HG02678 (cell line): Measurements from ENCODE around the gene DISC1.
"Not testable (repeated sequence)": the region's sequence is repeated elsewhere in the genome, so short reads cannot be mapped to it uniquely, and the experiment has no call there.

Experiments
- ATAC-seq: cut with Tn5 transposase; IDR thresholded peaks from one replicate; pipeline ENCODE4 v1.9.1; 2021; ENCODE audit warnings: mild to moderate bottlenecking, moderate library complexity; ENCODE audit not compliant: unreplicated experiment

DISC1 gene

GRCh38 chr1:231666937-231667608 lies 40.5 kb downstream of the DISC1 start:
- no peak for ATAC-seq

- no peak for ATAC-seq
Measured at GRCh38 chr1:231667896-231668506, 41.4 kb downstream of the DISC1 start.

- ATAC-seq = no peak
Measured at GRCh38 chr1:231668826-231669225, 42.2 kb downstream of the DISC1 start.

GRCh38 chr1:231669864-231670621 lies 43.5 kb downstream of the DISC1 start:
- ATAC-seq = not testable (repeated sequence)

DNA sequence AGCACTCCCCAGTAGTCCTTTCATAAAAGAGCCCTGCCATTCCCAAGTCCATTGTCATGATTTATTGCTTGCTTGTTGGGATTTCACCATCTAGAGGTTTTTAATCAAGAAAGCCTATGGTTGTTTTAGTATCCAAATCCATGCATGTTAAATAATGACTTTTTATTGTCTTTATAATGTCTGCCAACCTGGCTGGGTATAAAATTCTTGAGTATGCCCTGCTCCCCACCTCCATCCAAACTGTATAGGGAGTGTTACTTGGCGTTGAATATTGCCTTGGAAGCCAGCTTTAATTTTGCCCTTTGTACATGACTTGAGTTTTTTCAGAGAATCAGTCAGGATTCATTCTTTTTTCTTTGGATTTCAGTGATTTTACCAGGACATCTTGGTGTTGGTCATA lies 44.2 kb downstream of the DISC1 start:
- no peak for ATAC-seq

GRCh38 chr1:231674575-231674974 lies 48.0 kb downstream of the DISC1 start:
- ATAC-seq = no peak

DNA sequence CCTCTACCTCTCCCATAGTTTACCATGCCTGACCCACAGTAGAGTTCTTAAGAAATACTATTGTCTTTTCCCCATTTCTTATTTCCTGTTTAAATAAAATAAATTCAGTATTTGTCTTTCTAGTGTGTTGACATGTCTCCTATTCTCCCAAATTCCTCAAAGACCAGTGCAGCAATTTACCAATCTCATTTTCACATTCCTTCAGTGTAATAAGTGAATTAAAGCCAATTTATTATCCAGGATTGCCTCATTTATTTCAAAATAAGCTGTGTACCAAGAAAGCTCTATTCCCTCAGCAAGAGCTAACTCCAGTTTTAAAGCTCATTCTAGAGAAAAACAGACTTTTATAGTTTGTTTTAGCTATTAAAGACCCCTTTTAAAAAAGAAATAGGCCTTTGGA lies 49.9 kb downstream of the DISC1 start:
- no peak for ATAC-seq

GRCh38 chr1:231677442-231677841 lies 50.9 kb downstream of the DISC1 start:
- no peak for ATAC-seq

DNA sequence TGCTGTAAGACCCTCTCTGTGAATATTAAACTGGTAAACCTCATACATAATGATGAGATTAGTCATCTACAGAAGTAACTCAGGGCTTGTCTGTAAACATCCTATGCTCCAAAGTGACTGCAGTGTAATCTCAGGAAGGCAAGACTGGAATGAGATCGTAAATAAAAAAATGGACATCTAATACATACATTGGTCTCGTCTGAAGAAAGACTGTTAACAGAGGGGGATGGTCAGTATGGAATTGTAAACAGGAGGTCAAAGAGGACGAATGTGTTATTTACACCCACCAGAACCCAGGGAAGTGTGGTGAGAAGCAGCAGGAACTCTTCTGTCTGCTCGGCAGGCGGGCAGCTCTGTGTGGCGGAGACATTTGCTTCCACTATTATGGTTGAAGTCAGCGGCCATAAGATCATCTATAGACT lies 51.4 kb downstream of the DISC1 start:
- no peak for ATAC-seq

- no peak for ATAC-seq
Measured at GRCh38 chr1:231679109-231679508, 52.5 kb downstream of the DISC1 start.

DNA sequence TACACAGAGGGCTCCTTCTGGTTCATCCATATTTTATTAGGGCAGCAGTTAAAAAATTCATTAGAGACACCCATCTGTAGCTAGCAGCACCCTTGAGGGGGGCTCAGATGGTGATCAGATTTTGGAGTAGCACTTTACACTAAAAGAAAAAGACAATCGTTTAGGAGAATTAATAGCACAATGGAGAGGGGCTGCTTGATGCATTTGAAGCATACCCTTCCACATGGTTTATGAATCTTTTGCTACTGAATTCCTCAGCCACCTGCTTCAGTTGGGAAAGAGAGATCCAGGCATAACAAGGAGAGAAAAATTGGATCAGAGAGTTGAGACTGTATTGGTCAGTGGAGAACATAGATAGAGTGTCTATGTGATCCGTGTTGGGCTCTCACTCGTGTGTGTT lies 54.4 kb downstream of the DISC1 start:
- no peak for ATAC-seq

DNA sequence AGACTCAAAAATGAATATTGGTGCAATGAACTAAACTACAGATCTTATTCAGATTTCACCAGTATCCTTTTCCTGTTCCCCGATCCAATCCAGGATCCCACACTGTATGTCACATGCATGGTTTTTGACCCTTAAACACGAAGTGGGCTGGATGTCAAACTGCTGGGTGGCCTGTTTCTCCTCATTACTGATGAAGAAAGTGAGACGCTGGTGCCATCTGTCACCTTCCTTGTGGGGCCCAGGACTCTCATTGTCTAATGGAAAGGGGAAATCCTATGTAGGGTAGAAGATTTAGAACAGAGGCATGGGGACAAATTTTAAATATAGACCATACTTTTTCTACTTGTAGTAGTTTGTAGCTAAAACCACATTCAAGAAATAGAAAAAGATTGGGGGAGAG lies 56.2 kb downstream of the DISC1 start:
- ATAC-seq = no peak

- ATAC-seq = no peak
Measured at GRCh38 chr1:231683439-231684165, 57.0 kb downstream of the DISC1 start.

DNA sequence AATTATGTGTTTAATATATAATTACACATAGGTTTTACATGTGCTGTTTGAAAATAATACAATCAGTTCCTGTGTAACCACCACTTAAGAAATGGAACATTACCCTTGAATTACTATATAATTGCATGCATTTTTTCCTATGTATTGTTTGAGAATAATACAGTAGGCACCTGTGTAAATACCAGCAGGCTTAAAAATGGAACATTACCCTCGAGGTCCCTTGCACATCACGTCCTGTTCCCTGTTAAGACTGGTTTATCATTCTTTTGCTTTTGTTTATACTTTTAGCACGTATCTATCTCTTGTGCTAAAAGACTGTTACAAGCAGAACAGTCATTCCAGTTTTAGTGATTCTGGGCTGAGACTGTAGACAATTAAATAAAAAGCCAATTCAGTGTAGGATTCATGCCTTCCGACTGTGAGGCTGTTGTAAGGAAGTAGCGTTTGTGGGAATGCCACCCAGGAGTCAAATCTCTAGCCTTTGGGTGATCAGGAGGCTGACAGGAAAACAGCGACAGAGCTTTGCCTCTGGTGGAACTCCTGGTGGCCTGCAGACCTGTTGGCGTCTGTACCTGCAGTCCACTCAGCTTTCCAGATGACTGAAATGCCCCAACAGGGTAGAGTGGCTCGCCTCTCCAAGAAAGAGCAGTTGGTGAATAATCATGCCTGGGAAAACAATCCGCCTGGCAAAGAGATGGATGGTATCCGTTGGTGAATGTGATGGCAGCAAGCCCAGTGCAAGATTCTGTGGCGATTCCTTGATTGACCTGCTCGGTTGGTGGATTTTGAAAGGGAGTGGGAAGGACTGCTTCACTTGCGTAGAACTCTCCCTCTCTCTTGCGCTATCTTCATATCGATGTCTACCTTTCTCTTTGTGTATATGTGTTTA lies 58.0 kb downstream of the DISC1 start:
- no peak for ATAC-seq

DNA sequence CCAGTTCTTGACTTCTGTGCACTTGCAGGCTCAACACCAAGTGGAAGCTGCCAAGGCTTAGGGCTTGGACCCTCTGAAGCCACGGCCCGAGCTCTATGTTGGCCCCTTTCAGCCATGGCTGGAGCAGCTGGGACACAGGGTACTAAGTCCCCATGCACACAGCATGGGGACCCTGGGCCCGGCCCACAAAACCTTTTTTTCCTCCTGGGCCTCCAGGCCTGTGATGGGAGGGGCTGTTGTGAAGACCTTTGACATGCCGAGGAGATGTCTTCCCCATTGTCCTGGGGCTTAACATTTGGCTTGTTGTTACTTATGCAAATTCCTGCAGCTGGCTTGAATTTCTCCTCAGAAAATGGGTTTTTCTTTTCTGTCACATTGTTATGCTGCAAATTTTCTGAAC lies 59.8 kb downstream of the DISC1 start:
- no peak for ATAC-seq

- ATAC-seq = no peak
Measured at GRCh38 chr1:231688989-231689388, 62.4 kb downstream of the DISC1 start.

DNA sequence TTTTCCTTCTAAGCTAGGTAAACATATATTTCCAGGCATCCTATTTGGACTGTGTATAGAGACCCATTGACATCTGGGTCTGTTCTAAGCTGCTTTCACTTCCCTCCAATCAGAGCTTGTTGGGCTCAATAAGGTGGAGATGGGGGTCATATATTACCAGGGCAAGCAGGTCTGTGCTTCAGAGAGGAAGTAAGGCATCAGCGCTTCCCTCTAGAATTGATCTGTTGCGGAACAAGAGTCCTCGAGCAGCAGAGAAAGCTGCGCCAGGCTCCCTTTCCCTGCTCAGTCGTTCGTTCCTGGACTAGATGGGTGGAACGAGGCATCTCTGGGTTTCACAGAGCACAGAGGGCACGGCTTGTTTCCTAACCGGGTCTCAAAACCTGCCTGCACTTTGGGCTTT lies 63.5 kb downstream of the DISC1 start:
- ATAC-seq = no peak

GRCh38 chr1:231691618-231692259 lies 65.1 kb downstream of the DISC1 start:
- ATAC-seq = no peak

GRCh38 chr1:231693361-231694074 lies 66.9 kb downstream of the DISC1 start:
- no peak for ATAC-seq
